ENCODE results near the gene STYX.
"Not testable (repeated sequence)": the region's sequence is repeated elsewhere in the genome, so short reads cannot be mapped to it uniquely, and the experiment has no call there.

The STYX gene

DNA sequence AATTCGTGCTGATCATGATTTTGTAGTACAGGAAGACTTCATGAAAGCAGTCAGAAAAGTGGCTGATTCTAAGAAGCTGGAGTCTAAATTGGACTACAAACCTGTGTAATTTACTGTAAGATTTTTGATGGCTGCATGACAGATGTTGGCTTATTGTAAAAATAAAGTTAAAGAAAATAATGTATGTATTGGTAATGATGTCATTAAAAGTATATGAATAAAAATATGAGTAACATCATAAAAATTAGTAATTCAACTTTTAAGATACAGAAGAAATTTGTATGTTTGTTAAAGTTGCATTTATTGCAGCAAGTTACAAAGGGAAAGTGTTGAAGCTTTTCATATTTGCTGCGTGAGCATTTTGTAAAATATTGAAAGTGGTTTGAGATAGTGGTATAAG lies 2.5 kb upstream of the STYX start:
- DNase-seq (ENCODE audit: low read depth in 2 of 2), result not testable (repeated sequence)

DNA sequence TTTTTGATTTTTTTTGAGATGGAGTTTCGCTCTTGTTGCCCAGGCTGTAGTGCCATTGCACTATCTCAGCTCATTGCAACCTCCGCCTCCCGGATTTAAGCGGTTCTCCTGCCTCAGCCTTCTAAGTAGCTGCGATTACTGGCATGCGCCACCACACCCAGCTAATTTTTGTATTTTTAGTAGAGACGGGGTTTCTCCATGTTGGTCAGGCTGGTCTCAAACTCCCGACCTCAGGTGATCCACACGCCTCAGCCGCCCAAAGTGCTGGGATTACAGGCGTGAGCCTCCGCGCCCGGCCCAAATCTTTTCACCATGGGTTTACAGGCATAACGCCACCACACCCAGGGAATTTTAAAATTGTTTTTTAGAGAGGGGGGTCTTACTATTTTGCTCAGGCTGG lies 931 bp upstream of the STYX start:
- not testable (repeated sequence) for DNase-seq (ENCODE audit: low read depth in 2 of 2)

DNA sequence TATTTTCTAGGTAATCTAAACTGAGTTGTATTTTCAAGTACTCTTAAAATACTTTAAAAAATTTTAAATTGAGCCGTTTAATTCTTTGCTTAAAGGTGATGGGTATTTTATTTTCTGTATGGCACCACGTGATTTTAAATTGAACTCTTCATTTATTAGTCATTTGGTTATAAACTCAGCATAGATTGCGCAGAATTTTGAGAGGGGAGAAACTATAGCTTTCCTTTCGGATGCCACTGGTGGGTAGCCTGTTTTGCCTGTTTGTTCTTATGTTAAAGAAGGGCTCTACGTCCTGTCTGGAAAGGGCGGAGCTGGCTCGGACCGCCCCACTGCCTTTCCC lies 411 bp upstream of the STYX start:
- DNase-seq (ENCODE audit: low read depth in 2 of 2), result no peak

GRCh38 chr14:52730709-52731111 lies 744 bp downstream of the STYX start:
- no peak for DNase-seq (ENCODE audit: low read depth in 2 of 2)

- DNase-seq (ENCODE audit: low read depth in 2 of 2), result no peak
Observed at GRCh38 chr14:52733824-52734223, 3.9 kb downstream of the STYX start.

GRCh38 chr14:52735921-52736489 lies 6.0 kb downstream of the STYX start:
- no peak for DNase-seq (ENCODE audit: low read depth in 2 of 2)

GRCh38 chr14:52738409-52738808 lies 8.4 kb downstream of the STYX start:
- no peak for DNase-seq (ENCODE audit: low read depth in 2 of 2)

DNA sequence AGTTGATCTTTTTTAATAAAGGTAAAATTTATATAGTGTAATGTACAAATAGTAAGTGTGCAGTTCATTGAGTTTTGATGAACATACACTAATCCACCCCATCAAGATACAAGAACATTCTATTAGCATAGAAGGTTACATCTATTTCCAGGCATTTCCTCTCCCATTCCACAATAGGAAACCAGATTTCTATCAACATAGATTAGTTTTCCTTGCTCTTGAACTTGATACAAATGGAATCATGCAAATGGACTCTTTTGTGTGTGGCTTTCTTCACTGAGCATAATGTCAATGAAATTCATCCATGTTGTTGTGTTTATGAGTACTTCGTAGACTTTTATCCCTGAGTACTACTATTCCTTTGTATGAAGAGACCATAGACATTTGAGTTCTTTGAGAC lies 10.8 kb downstream of the STYX start:
- no peak for DNase-seq (ENCODE audit: low read depth in 2 of 2)

DNA sequence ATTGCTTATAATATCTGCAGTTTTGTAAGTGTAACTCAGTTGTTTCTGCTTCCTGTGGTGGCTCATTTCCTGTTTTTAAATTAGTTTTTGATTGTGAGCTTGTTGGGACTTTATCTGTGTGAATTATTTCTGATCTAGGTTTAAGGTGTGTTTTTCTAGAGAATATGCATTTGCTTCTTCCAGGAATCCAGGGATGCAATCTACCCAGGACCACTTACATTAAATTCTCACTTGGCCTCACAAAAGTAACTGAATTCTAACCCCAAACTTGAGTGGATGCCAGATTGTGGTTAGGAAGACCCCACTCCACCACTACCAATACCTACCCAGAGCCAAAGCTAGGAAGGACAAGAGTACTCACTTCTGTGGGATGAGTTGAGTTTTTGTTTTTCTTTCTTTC lies 11.9 kb downstream of the STYX start:
- DNase-seq (ENCODE audit: low read depth in 2 of 2), result no peak

DNA sequence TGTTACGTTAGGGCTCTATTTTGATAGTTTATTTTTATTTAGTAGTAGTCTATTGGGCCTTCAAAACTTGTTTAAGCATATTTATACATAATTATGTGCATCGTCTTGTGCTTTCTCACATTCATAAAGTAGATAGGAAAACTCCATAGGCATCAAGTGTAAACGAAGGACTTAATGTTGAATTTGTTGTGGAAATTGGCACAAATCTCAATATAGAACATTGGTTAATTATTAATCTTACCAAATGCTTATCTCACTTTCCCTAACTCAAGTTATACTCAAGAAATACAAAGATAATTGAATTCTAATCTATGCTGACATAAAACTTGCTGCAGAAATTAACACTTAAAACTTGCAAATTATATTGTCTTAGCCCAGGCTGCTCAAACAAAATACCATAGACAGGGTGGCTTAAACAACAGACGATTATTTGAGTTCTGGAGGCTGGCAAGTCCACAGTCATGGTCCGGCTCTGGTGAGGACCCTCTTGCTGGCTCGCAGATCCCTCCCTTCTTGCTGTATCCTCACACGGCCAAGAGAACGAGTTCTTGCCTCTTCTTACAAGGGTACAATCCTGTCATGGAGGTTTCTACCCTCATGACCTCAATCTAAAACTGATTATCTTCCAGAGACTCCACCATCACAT lies 18.8 kb downstream of the STYX start:
- no peak for DNase-seq (ENCODE audit: low read depth in 2 of 2)

GRCh38 chr14:52755607-52756316 lies 25.8 kb downstream of the STYX start:
- DNase-seq (ENCODE audit: low read depth in 2 of 2), result no peak

DNA sequence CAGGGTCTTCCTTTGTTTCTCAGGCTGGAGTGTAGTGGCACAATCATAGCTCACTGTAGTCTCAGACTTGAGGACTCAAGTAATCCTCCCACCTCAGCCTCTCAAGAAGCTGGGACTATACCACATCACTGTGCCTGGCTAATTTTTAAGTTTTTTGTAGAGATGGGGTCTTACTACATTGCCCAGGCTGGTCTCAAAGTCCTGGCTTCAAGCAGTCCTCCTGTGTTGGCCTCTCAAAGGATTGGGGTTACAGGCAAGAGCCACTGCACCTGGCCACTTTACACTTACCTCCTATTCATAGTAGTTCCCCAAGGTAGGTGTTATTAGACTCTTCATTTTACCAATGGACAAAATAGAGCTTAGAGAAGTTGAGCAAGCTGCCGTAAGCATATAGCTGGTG lies 29.2 kb downstream of the STYX start:
- no peak for DNase-seq (ENCODE audit: low read depth in 2 of 2)

- DNase-seq (ENCODE audit: low read depth in 2 of 2), result not testable (repeated sequence)
Observed at GRCh38 chr14:52762923-52763322, 33.0 kb downstream of the STYX start.

GRCh38 chr14:52767058-52767833 lies 37.3 kb downstream of the STYX start:
- DNase-seq (ENCODE audit: low read depth in 2 of 2), result no peak

DNA sequence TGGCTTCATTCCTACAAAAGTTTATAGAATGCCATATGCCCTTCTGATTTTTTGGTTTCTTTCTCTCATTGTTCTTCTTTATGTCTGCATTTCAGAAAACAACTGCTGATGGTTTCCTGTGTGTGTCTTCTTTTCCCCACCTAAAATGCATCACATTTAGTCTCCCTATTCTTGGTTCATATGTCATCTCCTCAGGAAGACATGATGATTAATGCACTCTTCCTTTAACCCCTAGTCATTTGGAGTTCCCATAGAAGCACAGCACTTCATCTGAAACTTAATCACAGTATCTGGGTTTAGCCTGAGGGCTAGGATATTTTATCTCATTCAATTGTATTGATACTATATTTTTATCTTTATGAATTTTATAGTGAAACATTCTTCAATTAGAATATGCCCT lies 39.9 kb downstream of the STYX start:
- DNase-seq (ENCODE audit: low read depth in 2 of 2), result no peak

GRCh38 chr14:52776816-52777215 lies 46.9 kb downstream of the STYX start:
- no peak for DNase-seq (ENCODE audit: low read depth in 2 of 2)

DNA sequence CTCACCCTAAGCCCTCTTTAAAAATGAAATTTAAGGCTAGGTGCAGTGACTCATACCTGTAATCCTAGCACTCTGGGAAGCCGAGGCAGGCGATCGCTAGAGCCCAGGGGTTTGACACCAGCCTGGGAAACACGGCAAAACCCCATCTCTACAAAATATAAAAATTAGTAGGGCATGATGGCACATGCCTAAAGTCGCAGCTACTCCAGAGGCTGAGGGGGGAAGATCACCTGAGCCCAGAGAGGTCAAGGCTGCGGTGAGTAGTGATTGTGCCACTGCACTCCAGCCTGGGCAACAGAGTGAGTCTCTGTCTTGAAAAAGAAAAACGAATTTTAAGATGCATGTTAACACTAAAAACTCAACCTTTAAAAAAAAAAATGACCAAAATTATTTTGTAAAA lies 48.7 kb downstream of the STYX start:
- no peak for DNase-seq (ENCODE audit: low read depth in 2 of 2)

- DNase-seq (ENCODE audit: low read depth in 2 of 2), result no peak
Observed at GRCh38 chr14:52780893-52781292, 50.9 kb downstream of the STYX start.

- no peak for DNase-seq (ENCODE audit: low read depth in 2 of 2)
Observed at GRCh38 chr14:52781629-52782028, 51.7 kb downstream of the STYX start.

GRCh38 chr14:52783206-52783605 lies 53.2 kb downstream of the STYX start:
- DNase-seq (ENCODE audit: low read depth in 2 of 2), result no peak

DNA sequence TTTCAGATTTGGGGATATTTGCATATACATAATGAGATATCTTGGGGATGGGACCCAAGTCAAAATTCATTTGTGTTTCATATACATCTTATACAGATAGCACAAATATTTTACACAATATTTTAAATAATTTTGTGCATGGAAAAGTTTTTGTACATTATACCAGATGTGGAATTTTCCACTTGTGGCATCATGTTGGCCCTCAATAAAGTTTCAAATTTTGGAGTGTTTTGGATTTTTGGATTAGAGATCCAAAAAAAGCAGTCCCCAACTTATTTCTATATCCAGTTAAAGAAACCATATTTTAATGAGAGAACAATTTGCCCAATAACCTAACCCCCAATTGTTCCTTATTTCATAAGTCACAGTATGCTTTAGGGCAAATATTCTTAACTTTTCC lies 56.9 kb downstream of the STYX start:
- no peak for DNase-seq (ENCODE audit: low read depth in 2 of 2)

- no peak for DNase-seq (ENCODE audit: low read depth in 2 of 2)
Observed at GRCh38 chr14:52789118-52789517, 59.2 kb downstream of the STYX start.
